Breast epithelium (tissue), 4 donors: Measurements from ENCODE around the gene HAPLN3. TPM values are rescaled to one million over a fixed set of nuclear protein-coding genes. Genes with fewer than 3 reads are reported as not detected.

Source experiments
- DNase-seq, 2 donors: peaks; one replicate each; pipeline ENCODE4 v3.0.0-alpha.2; 2019; ENCODE audit warnings: low spot score in 2 of 2
- H3K27ac ChIP-seq, 2 donors: fragments of 200-600 bp; sonication (generic) in 1 of 2; one replicate each; pipeline ENCODE4 v1.5.1; 2016 to 2019; ENCODE audit warnings: mild to moderate bottlenecking in 1 of 2
- H3K27me3 ChIP-seq, 2 donors: fragments of 200-600 bp; sonication (generic) in 1 of 2; one replicate each; pipeline versions ENCODE4 v1.5.1 to v1.6.0; 2017 to 2019; ENCODE audit warnings: control low read depth in 1 of 2, mild to moderate bottlenecking in 1 of 2
- H3K36me3 ChIP-seq: fragments of 200-600 bp; one replicate; pipeline ENCODE4 v1.5.1; 2019
- H3K4me1 ChIP-seq, 2 donors: fragments of 200-600 bp; sonication (generic); one replicate each; pipeline ENCODE4 v1.5.1; 2016 to 2019; ENCODE audit warnings: control low read depth in 1 of 2
- H3K4me3 ChIP-seq, 3 donors: fragments of 200-600 bp; sonication (generic); 1 replicate in 2 of 3; 2 replicates in 1 of 3; pipeline ENCODE4 v1.5.1; 2016 to 2019; ENCODE audit warnings: mild to moderate bottlenecking in 3 of 3, moderate library complexity in 2 of 3
- H3K9me3 ChIP-seq, 2 donors: fragments of 200-600 bp; sonication (generic) in 1 of 2; one replicate each; pipeline ENCODE4 v1.5.1; 2016 to 2019; ENCODE audit warnings: control low read depth in 1 of 2
- CTCF ChIP-seq, 3 donors: fragments of 450-650 bp; IDR thresholded peaks; one replicate each; pipeline ENCODE4 v1.5.1; 2016 to 2017; ENCODE audit warnings: antibody characterized with exemption in 3 of 3, mild to moderate bottlenecking in 3 of 3, moderate library complexity in 3 of 3
- POLR2A ChIP-seq: fragments of 450-650 bp; IDR thresholded peaks from one replicate; pipeline ENCODE4 v1.6.1; 2016; ENCODE audit warnings: antibody characterized with exemption, mild to moderate bottlenecking, moderate library complexity
- POLR2AphosphoS5 ChIP-seq, 3 donors: sonication (generic); formaldehyde crosslinking; IDR thresholded peaks; one replicate each; pipeline ENCODE4 v1.6.1; 2017; ENCODE audit warnings: antibody characterized with exemption in 3 of 3
- intact Hi-C: fragments of 100-400 bp; cut with DNase I; formaldehyde crosslinking; loops from one replicate; pipeline ENCODE4 v1.15.1; 2023; ENCODE audit warnings: low total_unique reads
- total RNA-seq, 3 donors: library from RNA; depleted of rRNA; stranded (reverse); fragments of >200 nt; gene quantifications; one replicate each; pipeline ENCODE4 v1.1.0, GENCODE V29; 2016

HAPLN3 gene
- total RNA-seq, 3 donors from 2014 or later, result 3.4 to 24.6 (median 11.1) TPM

GRCh38 chr15:88880944-88881740, 14.2 kb downstream of the HAPLN3 start:
- TF ChIP-seq POLR2A, result no peak
- TF ChIP-seq POLR2AphosphoS5 (IDR thresholded peaks at IDR 0.05), result no peak
- no peak for TF ChIP-seq CTCF (IDR thresholded peaks at IDR 0.05)

DNA sequence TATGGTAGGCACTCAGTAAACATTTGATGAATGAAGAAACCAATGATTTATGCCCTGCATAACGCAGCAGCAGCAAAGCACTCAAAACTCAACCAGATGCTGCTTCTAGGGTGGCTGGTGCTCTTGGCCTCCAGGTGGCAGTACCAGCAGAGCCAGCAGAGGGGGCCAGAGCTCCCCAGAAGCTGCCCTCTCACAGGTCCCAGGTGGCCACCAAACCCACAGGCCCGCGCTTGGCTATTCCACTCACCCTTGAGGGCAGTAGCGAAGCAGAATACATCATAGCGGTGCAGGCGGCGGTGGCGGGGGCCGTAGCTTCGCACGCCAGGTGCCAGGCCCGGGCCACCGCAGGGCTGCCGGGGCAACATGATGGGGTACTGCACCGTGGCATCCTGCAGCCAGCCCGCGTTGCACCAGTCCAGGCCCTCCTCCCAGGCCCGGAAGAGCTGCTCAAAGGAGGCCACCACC, 16.6 kb downstream of the HAPLN3 start:
- intact Hi-C loops, result no loop called here

More at GRCh38 chr15:88880944-88881740, 14.2 kb downstream of the HAPLN3 start:
- Histone ChIP-seq H3K4me3 (no peak overlapping the region), H3K36me3 (no peaks in the 10 kb centered on the region), H3K27me3 (no peaks in the 10 kb centered on the region), H3K4me1 (no peaks in the 10 kb centered on the region), H3K9me3 (no peaks in the 10 kb centered on the region), H3K27ac (no peak overlapping the region)
- intact Hi-C loops, result loop anchor here (2.0 kb wide), 1 partner anchor 552 kb away; no protein-coding TSS in a partner anchor
- DNase-seq, result no peak

GRCh38 chr15:88877906-88878305, 17.4 kb downstream of the HAPLN3 start:
- intact Hi-C loops, result no loop called here
- Histone ChIP-seq H3K27me3 (no peaks in the 10 kb centered on the region), H3K27ac (no peak overlapping the region)

More for the DNA sequence above, 16.6 kb downstream of the HAPLN3 start:
- TF ChIP-seq POLR2AphosphoS5 (IDR thresholded peaks at IDR 0.05), result no peak
- TF ChIP-seq POLR2A, result no peak
- TF ChIP-seq CTCF (IDR thresholded peaks at IDR 0.05), result no peak
- no peaks in the 10 kb centered on the region for H3K4me1 ChIP-seq
- H3K9me3 ChIP-seq, result no peaks in the 10 kb centered on the region
- no peak overlapping the region for H3K4me3 ChIP-seq
- H3K27me3 ChIP-seq, result no peaks in the 10 kb centered on the region
- no peak for DNase-seq
- no peak overlapping the region for H3K27ac ChIP-seq
- H3K36me3 ChIP-seq, result no peaks in the 10 kb centered on the region

GRCh38 chr15:88877415-88877814, 17.9 kb downstream of the HAPLN3 start:
- intact Hi-C loops, result no loop called here
- Histone ChIP-seq H3K36me3 (no peaks in the 10 kb centered on the region), H3K27ac (no peak overlapping the region), H3K4me3 (no peak overlapping the region), H3K4me1 (no peaks in the 10 kb centered on the region), H3K27me3 (no peaks in the 10 kb centered on the region), H3K9me3 (no peaks in the 10 kb centered on the region)
- no peak for DNase-seq
- TF ChIP-seq POLR2AphosphoS5 (IDR thresholded peaks at IDR 0.05), result no peak
- TF ChIP-seq POLR2A, result no peak
- TF ChIP-seq CTCF (IDR thresholded peaks at IDR 0.05), result no peak

More at GRCh38 chr15:88877906-88878305, 17.4 kb downstream of the HAPLN3 start:
- Histone ChIP-seq H3K4me3 (no peak overlapping the region), H3K9me3 (no peaks in the 10 kb centered on the region), H3K4me1 (no peaks in the 10 kb centered on the region), H3K36me3 (no peaks in the 10 kb centered on the region)
- no peak for DNase-seq
- TF ChIP-seq POLR2A (no peak), POLR2AphosphoS5 (IDR thresholded peaks at IDR 0.05) (no peak), CTCF (IDR thresholded peaks at IDR 0.05) (no peak)

GRCh38 chr15:88876573-88876972, 18.8 kb downstream of the HAPLN3 start:
- Histone ChIP-seq H3K4me1 (no peaks in the 10 kb centered on the region), H3K27me3 (no peaks in the 10 kb centered on the region), H3K9me3 (no peaks in the 10 kb centered on the region), H3K4me3 (no peak overlapping the region), H3K36me3 (no peaks in the 10 kb centered on the region), H3K27ac (no peak overlapping the region)
- intact Hi-C loops, result no loop called here
- DNase-seq, result no peak
- TF ChIP-seq CTCF (IDR thresholded peaks at IDR 0.05) (no peak), POLR2A (no peak), POLR2AphosphoS5 (IDR thresholded peaks at IDR 0.05) (no peak)
